Activated CD4-positive, alpha-beta T cell treated with anti-CD3 and anti-CD28 coated beads, Interleukin-2, amount 50 U/mL, for 1 hour (primary cell): ENCODE results near the gene ITGAL.

Experiments used
- DNase-seq: peaks from one replicate; pipeline ENCODE4 v3.0.0-alpha.2; 2020

The ITGAL gene

DNA sequence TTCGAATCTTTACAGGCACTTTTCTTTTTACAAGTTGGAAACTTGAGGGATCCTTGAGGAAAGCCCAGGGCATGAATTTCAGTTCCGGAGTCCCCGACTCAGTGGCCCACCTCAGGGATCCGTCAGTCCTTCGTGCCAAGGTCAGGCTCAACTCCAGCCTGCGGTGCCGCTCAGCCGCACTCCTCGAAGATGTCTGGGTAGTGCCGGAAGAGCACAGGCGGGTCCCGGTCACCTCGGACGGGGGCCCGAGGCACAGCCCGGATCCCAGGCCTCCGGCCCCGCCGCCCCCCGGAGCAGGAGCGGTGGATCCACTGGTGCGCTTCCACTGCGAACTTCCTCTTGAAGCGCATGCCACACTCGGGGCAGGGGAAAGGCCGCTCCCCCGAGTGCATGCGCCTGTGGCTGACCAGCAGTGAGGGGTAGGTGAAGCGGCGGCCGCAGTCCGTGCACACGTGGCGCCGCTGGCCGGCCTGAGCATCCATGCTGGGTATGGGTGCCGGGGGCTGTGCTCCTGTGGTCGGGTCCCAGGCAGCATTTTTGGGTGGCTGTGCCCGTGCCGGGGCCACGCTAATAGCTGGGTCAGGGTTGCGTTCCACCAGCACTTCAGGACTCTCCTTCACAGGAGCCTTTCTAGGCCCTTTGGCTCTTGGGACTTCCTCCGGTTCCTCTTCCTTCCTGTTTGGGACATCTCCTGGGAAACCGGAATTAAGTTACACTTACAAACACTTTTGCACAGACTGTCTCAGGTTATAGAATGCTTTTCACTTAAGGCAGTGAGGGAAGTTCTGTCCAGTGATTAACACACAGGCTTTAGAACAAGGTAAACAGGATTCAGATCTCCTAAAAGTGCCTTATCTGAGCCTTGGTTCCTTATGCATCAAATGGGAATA is 97.4 kb downstream of the ITGAL start:
- no peak for DNase-seq

DNA sequence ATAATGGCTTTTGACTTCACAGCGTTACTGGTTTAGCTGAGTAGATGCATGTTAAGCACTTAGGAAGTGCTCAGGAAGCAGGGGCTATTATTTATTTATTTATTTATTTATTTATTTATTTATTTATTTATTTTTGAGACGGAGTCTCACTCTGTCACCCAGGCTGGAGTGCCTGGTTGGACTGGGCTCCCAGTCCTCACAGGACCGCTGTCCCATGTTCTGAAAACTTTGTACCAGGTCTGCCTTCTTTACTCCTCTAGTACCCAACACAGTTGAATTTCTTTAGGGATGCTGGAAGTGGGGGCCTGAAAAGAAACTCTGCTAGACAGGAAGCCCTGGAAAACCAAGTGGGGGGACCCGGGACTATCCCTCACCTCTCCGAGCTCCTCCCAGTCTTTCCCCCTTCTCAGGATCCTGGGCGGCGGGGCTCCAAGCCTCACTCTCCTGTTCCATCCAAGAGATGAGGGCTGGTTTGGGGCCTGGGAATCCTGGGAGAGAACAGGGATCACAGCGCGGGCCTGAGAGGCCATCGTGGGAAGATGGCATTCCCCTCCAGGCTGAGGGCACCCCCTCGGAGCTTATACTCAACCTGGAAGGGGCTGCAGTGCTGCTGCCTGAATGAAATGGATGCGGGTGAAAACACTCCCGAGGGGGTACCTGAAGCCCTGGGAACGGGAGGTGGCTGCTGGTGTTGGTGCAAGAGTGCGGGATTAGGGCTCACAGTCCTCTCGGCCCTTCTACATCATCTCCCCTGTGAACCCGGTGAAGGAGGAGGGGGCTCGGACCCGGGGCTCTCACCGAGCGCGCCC is 98.3 kb downstream of the ITGAL start:
- DNase-seq = no peak

DNA sequence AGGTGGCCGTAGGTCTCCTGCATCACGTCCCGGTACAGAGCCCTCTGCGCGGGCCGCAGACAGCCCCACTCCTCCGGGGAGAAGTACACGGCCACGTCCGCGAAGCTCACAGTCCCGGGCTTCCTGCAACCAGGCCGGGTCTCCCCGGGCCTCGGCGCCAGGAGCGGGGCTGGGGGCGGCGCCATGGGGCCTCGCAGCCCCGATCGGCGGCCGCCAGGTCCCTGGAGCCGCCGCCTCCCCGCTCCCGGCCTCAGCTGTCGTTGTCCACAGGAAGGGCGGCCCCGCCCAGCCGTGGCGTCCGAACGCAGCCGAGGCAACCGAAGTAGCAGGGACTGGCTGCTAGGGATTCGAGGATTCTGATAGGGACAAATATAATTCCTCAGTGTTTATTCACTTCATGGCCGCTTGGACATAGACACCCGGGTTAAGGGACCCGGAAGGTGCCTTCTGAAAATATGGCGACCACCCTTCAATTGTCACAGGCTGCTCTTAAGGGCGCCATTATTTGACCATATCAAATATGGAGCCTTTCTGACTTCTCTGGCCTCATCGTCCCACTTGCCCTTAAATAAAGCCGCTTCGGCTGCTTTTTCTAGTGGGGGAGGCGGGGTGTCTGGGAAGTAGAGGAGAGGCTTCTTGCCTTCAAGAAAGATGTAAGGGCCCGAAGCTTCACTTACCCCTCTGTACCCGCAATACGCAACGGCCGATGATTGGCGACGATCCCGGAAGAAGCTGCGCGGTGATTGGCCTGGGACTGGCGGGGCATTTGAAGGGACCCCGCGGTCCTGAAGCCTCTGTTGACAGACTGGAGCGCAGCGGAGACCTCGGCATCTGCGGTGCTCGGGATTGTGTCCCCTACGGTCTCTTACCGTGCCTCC is 99.1 kb downstream of the ITGAL start, which contains the start of gene ZNF688:
TSS of gene ZNF688 (minus strand) at position 270 of the 878 bp plus-strand sequence. CDS start at position 185, 85 bp downstream.
- DNase-seq = peak; percentile 92
